AG10803 (cell line): Measurements from ENCODE around the gene EPB41L3.
A peak's percentile ranks its signal among the peaks of the same experiment; 100 is the strongest.

Source experiments
- DNase-seq: peaks from one replicate; pipeline ENCODE4 v3.0.0; 2010; ENCODE audit warnings: low read depth
- H3K4me3 ChIP-seq: 2 replicates; pipeline ENCODE4 v1.5.1; 2011; ENCODE audit warnings: mild to moderate bottlenecking, low read length, control low read depth
- TF ChIP-seq, protein P1 (sequence below): conservative IDR thresholded peaks from 2 replicates; pipeline ENCODE4 v1.5.1; 2011; ENCODE audit warnings: mild to moderate bottlenecking, low read length, control low read depth, inconsistent platforms

EPB41L3 gene

DNA sequence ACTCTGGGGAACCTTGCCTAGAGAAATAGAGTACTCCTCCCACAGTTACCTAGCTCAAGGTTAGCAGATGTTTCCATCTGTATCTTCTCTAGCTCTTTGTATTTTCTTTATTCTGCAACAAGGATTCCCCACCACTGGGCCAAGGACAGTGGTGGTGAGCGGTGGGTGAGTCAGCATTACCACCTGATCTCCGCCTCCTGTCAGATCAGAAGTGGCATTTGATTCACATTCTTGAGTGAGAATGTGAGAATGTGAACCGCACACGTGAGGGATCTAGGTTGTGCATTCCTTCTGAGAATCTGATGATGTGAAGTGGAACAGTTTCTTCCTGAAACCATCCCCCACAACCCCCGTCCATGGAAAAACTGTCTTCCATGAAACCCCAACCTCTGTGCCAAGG is 9.0 kb downstream of the EPB41L3 start:
- no peak for DNase-seq
- H3K4me3 ChIP-seq = no peak overlapping the region
- TF ChIP-seq, protein P1, sequence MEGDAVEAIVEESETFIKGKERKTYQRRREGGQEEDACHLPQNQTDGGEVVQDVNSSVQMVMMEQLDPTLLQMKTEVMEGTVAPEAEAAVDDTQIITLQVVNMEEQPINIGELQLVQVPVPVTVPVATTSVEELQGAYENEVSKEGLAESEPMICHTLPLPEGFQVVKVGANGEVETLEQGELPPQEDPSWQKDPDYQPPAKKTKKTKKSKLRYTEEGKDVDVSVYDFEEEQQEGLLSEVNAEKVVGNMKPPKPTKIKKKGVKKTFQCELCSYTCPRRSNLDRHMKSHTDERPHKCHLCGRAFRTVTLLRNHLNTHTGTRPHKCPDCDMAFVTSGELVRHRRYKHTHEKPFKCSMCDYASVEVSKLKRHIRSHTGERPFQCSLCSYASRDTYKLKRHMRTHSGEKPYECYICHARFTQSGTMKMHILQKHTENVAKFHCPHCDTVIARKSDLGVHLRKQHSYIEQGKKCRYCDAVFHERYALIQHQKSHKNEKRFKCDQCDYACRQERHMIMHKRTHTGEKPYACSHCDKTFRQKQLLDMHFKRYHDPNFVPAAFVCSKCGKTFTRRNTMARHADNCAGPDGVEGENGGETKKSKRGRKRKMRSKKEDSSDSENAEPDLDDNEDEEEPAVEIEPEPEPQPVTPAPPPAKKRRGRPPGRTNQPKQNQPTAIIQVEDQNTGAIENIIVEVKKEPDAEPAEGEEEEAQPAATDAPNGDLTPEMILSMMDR = no peak

DNA sequence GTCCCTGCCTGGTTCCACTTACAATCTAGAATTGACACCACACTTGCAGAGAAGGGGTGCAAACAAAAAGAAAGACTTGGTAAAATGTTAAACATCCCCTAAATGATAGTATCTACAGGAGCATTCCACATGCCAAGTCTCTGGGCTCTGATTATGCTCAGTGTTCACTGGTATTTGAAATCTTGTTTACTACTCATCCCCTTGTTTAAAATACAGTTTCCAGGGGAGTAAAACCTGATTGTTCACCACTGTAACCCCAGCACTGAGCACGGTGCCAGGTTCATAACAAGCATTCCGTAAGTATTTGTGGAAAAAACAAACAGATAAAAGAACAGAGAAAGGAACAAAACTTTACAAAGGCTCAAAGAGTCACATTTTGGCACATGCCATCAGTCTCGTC is 11.7 kb downstream of the EPB41L3 start:
- DNase-seq = no peak
- no peak overlapping the region for H3K4me3 ChIP-seq
- TF ChIP-seq, protein P1 = no peak

DNA sequence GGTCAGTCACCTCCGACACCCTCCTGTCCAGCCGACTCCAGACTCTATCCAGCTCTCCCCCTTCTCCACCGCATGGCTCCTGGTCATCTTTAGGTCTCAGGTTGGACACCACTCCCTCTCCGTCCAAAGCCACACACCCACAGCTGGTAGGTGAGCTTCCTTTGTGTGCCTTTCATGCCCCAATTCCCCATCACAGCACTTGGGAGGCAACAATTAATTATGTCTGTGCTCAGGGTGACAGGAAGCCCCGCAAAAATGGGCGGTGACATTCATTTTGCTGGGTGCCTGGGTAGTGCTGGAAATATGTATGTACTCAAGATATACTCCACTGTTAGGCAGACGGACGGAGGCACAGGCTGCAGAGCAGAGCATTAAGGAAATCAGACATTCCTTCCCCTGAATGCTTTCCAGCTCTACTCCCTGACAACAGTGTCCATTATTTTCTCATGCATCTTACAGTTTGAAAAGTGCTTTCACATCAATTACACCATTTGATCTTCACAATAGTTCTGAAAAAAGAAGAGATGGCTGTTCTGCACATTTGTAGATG is 13.1 kb downstream of the EPB41L3 start:
- no peak overlapping the region for H3K4me3 ChIP-seq
- DNase-seq = no peak
- TF ChIP-seq, protein P1 = no peak

DNA sequence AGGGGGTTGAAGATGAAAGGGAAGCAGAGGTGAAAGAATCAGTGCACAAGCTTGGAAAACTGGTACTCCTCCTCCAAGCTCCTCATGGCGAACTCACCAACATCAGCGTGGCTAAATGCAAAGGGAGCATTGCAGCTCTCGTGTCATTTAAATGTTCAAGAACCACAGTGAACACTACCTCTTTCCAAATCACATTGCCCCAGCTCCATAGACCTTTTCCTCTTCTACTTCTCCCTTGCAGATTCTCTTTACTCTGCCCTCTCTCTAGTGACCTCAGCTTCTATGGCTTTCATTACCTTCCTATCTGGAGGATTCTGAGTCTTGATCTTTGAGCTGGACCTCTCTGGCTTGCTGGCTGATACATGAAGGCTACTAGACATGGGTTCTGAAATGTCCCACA is 14.3 kb downstream of the EPB41L3 start:
- H3K4me3 ChIP-seq = no peak overlapping the region
- TF ChIP-seq, protein P1 = no peak
- no peak for DNase-seq

DNA sequence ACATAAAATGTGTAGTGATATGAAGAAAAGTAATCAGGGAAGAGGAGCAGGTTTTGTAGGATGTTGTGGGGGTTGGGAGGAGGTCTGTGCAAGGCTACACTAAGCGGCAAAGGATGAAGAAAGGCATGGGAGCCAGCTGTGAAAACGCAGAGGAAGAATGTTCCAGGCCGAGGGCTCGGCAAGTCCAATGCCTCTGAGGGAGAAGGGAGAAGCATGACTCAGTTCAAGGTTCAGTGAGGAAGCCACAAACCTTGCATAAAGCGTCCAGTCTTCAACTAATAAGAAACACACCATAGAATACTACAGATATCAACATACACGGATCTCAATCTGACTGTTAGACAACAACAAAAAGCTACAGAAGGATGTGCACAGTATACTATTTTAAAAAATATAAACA is 16.2 kb downstream of the EPB41L3 start:
- peak; percentile 86 for DNase-seq
- no peak overlapping the region for H3K4me3 ChIP-seq
- TF ChIP-seq, protein P1 = no peak

DNA sequence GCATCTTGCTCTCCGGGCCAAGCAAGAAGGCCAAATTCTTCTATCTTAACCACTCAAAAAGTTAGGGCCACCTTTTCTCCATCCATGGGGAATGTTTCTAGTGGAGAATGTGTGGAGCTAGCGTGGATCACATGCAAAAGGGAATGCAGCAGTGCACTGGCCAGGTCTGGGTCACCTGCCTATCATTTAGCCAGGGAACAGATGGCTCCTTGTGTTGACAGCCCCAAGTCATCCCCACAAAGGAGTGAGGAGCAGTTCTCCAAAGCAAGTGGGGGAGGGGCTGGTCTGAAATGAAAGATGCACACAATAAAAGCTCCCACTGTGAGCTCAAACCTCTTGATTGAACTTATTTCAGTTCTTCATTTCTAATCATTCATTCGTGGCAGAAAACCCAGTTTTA is 19.1 kb downstream of the EPB41L3 start:
- H3K4me3 ChIP-seq = no peak overlapping the region
- no peak for DNase-seq
- TF ChIP-seq, protein P1 = no peak

DNA sequence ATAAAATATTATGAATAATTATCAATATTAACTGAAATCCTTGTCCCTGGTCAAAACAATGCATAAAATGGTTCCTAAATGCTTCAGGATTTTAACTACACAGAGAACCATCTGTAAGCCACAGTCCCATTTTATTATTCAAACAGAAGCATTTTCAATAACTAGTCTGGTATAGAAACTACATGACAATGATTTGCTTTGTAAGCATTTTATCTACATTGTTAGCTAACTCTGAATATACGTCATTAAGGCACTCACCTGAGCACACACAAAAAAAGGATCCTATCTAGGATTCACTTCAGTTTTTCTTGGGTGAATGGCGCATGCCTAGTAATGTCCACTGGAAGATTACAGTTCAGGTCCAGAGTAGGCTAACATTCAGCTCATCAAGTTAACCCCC is 22.8 kb downstream of the EPB41L3 start:
- no peak overlapping the region for H3K4me3 ChIP-seq
- DNase-seq = no peak
- TF ChIP-seq, protein P1 = no peak
